ENCODE results near the gene ZNF57. TPM values are rescaled to one million over a fixed set of nuclear protein-coding genes. Genes with fewer than 3 reads are reported as not detected.

The ZNF57 gene
- total and polyA plus RNA-seq, 2 experiments from 2014 or later, result 6.4 to 10.8 TPM

- no peaks in the 10 kb centered on the region for H3K4me1 Mint-ChIP-seq
- DNase-seq (ENCODE audit: low spot score) (no peak), ATAC-seq (no peak)
- no peaks in the 10 kb centered on the region for H4K20me1 ChIP-seq (replicated peaks; ENCODE audit: insufficient read depth)
- H3K27ac ChIP-seq (ENCODE audit: low read depth), result no peak overlapping the region
- H3K27me3 Mint-ChIP-seq (ENCODE audit: insufficient read depth, low read depth, poor library complexity), result peaks cover 4% of the 10 kb centered on the region
- TF ChIP-seq STAT1 (IDR thresholded peaks at IDR 0.05; ENCODE audit: unreplicated experiment) (no peak), POLR2AphosphoS5 (IDR thresholded peaks at IDR 0.05; ENCODE audit: low read depth) (no peak), NANOG (IDR thresholded peaks at IDR 0.05; ENCODE audit: borderline replicate concordance) (no peak), EZH2 (IDR thresholded peaks at IDR 0.05; ENCODE audit: low read depth, unreplicated experiment) (no peak), EZH2phosphoT487 (IDR thresholded peaks at IDR 0.05; ENCODE audit: unreplicated experiment) (no peak), ZNF462 (CRISPR knock-in tag; IDR thresholded peaks at IDR 0.05) (no peak), REST (IDR thresholded peaks at IDR 0.05; ENCODE audit: unreplicated experiment) (no peak), CTCF (conservative IDR thresholded peaks at IDR 0.05; ENCODE audit: low read depth in 2 of 2) (no peak), JUNB (IDR thresholded peaks at IDR 0.05; ENCODE audit: unreplicated experiment) (no peak), CREB1 (CRISPR knock-in tag; IDR thresholded peaks at IDR 0.05; ENCODE audit: low read depth) (no peak), ZNF331 (CRISPR knock-in tag; IDR thresholded peaks at IDR 0.05; ENCODE audit: low read depth) (no peak), ZNF114 (CRISPR knock-in tag; IDR thresholded peaks at IDR 0.05) (no peak)
- TF ChIP-seq, protein P1, sequence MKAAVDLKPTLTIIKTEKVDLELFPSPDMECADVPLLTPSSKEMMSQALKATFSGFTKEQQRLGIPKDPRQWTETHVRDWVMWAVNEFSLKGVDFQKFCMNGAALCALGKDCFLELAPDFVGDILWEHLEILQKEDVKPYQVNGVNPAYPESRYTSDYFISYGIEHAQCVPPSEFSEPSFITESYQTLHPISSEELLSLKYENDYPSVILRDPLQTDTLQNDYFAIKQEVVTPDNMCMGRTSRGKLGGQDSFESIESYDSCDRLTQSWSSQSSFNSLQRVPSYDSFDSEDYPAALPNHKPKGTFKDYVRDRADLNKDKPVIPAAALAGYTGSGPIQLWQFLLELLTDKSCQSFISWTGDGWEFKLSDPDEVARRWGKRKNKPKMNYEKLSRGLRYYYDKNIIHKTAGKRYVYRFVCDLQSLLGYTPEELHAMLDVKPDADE (IDR thresholded peaks at IDR 0.05), result no peak
- no peak overlapping the region for H3K4me3 ChIP-seq
- H3K4me2 ChIP-seq, result no peak overlapping the region
- H3K79me2 ChIP-seq (replicated peaks; ENCODE audit: insufficient read depth), result no peaks in the 10 kb centered on the region
- H3K36me3 ChIP-seq (ENCODE audit: insufficient read depth), result no peaks in the 10 kb centered on the region
- H3F3A ChIP-seq (replicated peaks; ENCODE audit: low read depth), result no peaks in the 10 kb centered on the region
- no peak overlapping the region for H3K27ac Mint-ChIP-seq
- peaks cover 23% of the 10 kb centered on the region; the same call in 2 of the 3 replicates for H3K36me3 Mint-ChIP-seq (ENCODE audit: low read depth)
- no peaks in the 10 kb centered on the region for H3K9me2 ChIP-seq (ENCODE audit: insufficient read depth)
- H3K4me3 Mint-ChIP-seq, result no peak overlapping the region
- H2AFZ ChIP-seq, result no peak overlapping the region
- H3K4me1 ChIP-seq (ENCODE audit: insufficient read depth), result no peaks in the 10 kb centered on the region
- peaks cover 81% of the 10 kb centered on the region for H3K9me3 Mint-ChIP-seq
- no peaks in the 10 kb centered on the region for H3K27me3 ChIP-seq (ENCODE audit: insufficient read depth)
These were observed 23.1 kb upstream of the ZNF57 start for GRCh38 chr19:2877398-2878331.
